Testis (tissue), 3 donors: ENCODE results near the gene DIS3L2. TPM values are rescaled to one million over a fixed set of nuclear protein-coding genes. Genes with fewer than 3 reads are reported as not detected.

Source experiments
- DNase-seq: peaks from one replicate; pipeline ENCODE4 v3.0.0-alpha.2; 2019
- H3K27ac ChIP-seq, 2 donors: fragments of 200-600 bp; sonication (generic); one replicate each; pipeline ENCODE4 v1.5.1; 2019
- H3K27me3 ChIP-seq: fragments of 200-600 bp; sonication (generic); one replicate; pipeline ENCODE4 v1.5.1; 2019
- H3K36me3 ChIP-seq: fragments of 200-600 bp; sonication (generic); one replicate; pipeline ENCODE4 v1.5.1; 2017; ENCODE audit warnings: low read depth; ENCODE audit errors: missing control alignments
- H3K4me1 ChIP-seq: fragments of 200-600 bp; sonication (generic); one replicate; pipeline ENCODE4 v1.5.1; 2019
- H3K4me3 ChIP-seq, 2 donors: fragments of 200-600 bp; sonication (generic); one replicate each; pipeline ENCODE4 v1.5.1; 2017 to 2019
- H3K9me3 ChIP-seq: fragments of 200-600 bp; sonication (generic); one replicate; pipeline ENCODE4 v1.5.1; 2017
- CTCF ChIP-seq, 3 experiments: fragments of 450-650 bp in 2 of 3; fragments of 200-600 bp in 1 of 3; sonication (generic) in 1 of 3; IDR thresholded peaks; one replicate each; pipeline ENCODE4 v1.5.1; 2016 to 2019; ENCODE audit warnings: antibody characterized with exemption in 3 of 3, mild to moderate bottlenecking in 2 of 3, moderate library complexity in 1 of 3
- POLR2A ChIP-seq: fragments of 450-650 bp; IDR thresholded peaks from one replicate; pipeline ENCODE4 v1.6.1; 2017; ENCODE audit warnings: antibody characterized with exemption, mild to moderate bottlenecking, moderate library complexity
- WGBS, 2 donors: methylation state at CpG; one replicate each; pipeline ENCODE4 v1.1.5; 2018; 5-methylcytosine and 5-hydroxymethylcytosine counted together
- intact Hi-C: fragments of 100-400 bp; cut with DNase I; formaldehyde crosslinking; loops from one replicate; pipeline ENCODE4 v1.15.1; 2023; ENCODE audit warnings: low total_unique reads
- polyA plus RNA-seq: library from polyadenylated mRNA; stranded (reverse); fragments of 350-450 nt; fragmentation: Illumina TruSeq; extraction: RNeasy Lipid Tissue Mini Kit (QIAGEN cat#74804); gene quantifications from one replicate; pipeline ENCODE4 v1.2.3, GENCODE V29; 2014; ENCODE audit warnings: low read depth, low replicate concordance; ENCODE audit not compliant: insufficient read depth
- total RNA-seq, 2 donors: library from RNA; depleted of rRNA; stranded (reverse); fragments of >200 nt; gene quantifications; one replicate each; pipeline ENCODE4 v1.2.3, GENCODE V29; 2016

DIS3L2 gene
- total and polyA plus RNA-seq, 3 donors from 2014 or later, result 32.5 to 80.7 (median 70.4) TPM

- no peak for TF ChIP-seq CTCF (IDR thresholded peaks at IDR 0.05)
- H3K9me3 ChIP-seq, result no peaks in the 10 kb centered on the region
- intact Hi-C loops, result no loop called here
- no peak for DNase-seq
- no peaks in the 10 kb centered on the region for H3K4me1 ChIP-seq
- no peak overlapping the region for H3K27ac ChIP-seq
- no peaks in the 10 kb centered on the region for H3K36me3 ChIP-seq
- 94 to 100% methylated on average over 5 of the region's 5 CpGs for WGBS, 2 donors
- H3K4me3 ChIP-seq, result no peak overlapping the region
- no peaks in the 10 kb centered on the region for H3K27me3 ChIP-seq
Observed at GRCh38 chr2:232255033-232255432, 293.5 kb downstream of the DIS3L2 start.

- H3K27ac ChIP-seq, result no peak overlapping the region
- DNase-seq, result no peak
- no peaks in the 10 kb centered on the region for H3K9me3 ChIP-seq
- no peaks in the 10 kb centered on the region for H3K4me1 ChIP-seq
- 57 to 63% methylated on average over 3 of the region's 3 CpGs for WGBS, 2 donors
- H3K27me3 ChIP-seq, result no peaks in the 10 kb centered on the region
- H3K36me3 ChIP-seq, result no peaks in the 10 kb centered on the region
- intact Hi-C loops, result no loop called here
- TF ChIP-seq POLR2A (no peak), CTCF (IDR thresholded peaks at IDR 0.05) (no peak)
- H3K4me3 ChIP-seq, result no peak overlapping the region
Observed at GRCh38 chr2:232260075-232260474, 298.6 kb downstream of the DIS3L2 start.

DNA sequence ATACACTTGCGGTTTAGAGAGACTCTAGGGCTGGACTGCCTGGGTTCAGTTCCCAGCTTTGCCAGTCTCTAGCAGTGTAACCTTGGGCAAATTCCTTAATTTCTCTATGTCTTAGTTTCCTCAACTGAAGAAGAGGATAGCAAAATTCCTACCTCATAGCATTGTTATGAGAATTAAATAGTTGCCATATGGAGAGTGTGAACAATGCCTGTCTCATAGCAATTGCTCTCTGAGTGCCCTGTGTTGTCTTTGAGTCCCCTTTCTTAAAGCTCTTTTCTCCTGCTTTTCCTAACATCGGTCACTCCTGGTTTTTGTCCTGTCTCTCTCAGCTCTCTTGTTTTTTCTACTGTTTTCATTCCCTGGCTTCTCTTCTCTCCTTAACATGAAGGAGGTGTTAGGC, 300.3 kb downstream of the DIS3L2 start:
- intact Hi-C loops, result no loop called here
- no peaks in the 10 kb centered on the region for H3K9me3 ChIP-seq
- no peak overlapping the region for H3K4me3 ChIP-seq
- 97 to 100% methylated on average over 2 of the region's 2 CpGs for WGBS, 2 donors
- DNase-seq, result no peak
- TF ChIP-seq CTCF (IDR thresholded peaks at IDR 0.05) (no peak), POLR2A (no peak)
- H3K27ac ChIP-seq, result no peak overlapping the region
- no peaks in the 10 kb centered on the region for H3K27me3 ChIP-seq
- no peaks in the 10 kb centered on the region for H3K36me3 ChIP-seq
- H3K4me1 ChIP-seq, result no peaks in the 10 kb centered on the region

DNA sequence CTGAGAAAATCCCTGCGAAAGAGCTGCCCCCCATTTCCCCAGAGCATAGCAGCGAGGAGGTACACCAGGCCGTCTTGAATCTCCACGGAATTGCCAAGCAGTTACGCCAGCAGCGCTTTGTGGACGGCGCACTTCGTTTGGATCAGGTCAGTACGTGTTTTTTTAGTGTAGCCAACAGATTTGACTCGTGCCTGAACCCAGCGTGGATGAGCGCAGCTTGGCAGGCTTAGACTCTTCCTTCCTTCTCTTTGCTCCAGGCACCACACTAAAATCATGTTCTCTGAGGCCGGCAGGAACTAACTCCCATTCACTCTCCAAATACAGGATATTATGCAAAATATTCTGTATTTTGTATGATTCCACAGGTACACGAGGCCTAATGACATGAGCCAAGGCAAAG, 301.8 kb downstream of the DIS3L2 start:
- H3K27ac ChIP-seq, result no peak overlapping the region
- 94 to 95% methylated on average over 15 of the region's 15 CpGs for WGBS, 2 donors
- intact Hi-C loops, result no loop called here
- no peaks in the 10 kb centered on the region for H3K36me3 ChIP-seq
- TF ChIP-seq POLR2A (no peak), CTCF (IDR thresholded peaks at IDR 0.05) (no peak)
- H3K27me3 ChIP-seq, result no peaks in the 10 kb centered on the region
- no peaks in the 10 kb centered on the region for H3K4me1 ChIP-seq
- DNase-seq, result no peak
- H3K4me3 ChIP-seq, result no peak overlapping the region
- H3K9me3 ChIP-seq, result no peaks in the 10 kb centered on the region

GRCh38 chr2:232264081-232264480, 302.6 kb downstream of the DIS3L2 start:
- no peaks in the 10 kb centered on the region for H3K4me1 ChIP-seq
- no peak overlapping the region for H3K4me3 ChIP-seq
- DNase-seq, result no peak
- WGBS, 2 donors, result 95 to 98% methylated on average over 4 of the region's 4 CpGs
- no peaks in the 10 kb centered on the region for H3K27me3 ChIP-seq
- no peaks in the 10 kb centered on the region for H3K9me3 ChIP-seq
- intact Hi-C loops, result no loop called here
- TF ChIP-seq POLR2A (no peak), CTCF (IDR thresholded peaks at IDR 0.05) (no peak)
- no peak overlapping the region for H3K27ac ChIP-seq
- H3K36me3 ChIP-seq, result no peaks in the 10 kb centered on the region
